GM12878 (cell line): ENCODE data around the gene ASIC3. TPM values are rescaled to one million over a fixed set of nuclear protein-coding genes. Genes with fewer than 3 reads are reported as not detected.

Experiments
- ATAC-seq: fragments of 200-7000 bp; cut with Tn5 transposase; 3 replicates; pipeline ENCODE4 v1.9.1; 2020; ENCODE audit warnings: mild to moderate bottlenecking, moderate library complexity
- BruUV-seq: library from RNA; stranded (reverse); fragments of 400-500 nt; replicated peaks from 2 replicates; lab custom pipeline; 2021; lab: Mats Ljungman, UMichigan
- CTCF ChIA-PET: fragments of 300-600 bp; sonication (Branson Sonifier 250); formaldehyde crosslinking; extraction: SDS; loops from one replicate; lab custom pipeline; 2021; ENCODE audit warnings: inconsistent platforms; lab: Yijun Ruan, JAX
- POLR2A ChIA-PET: fragments of 350-600 bp; formaldehyde crosslinking; extraction: SDS; loops from one replicate; lab custom pipeline; 2021; ENCODE audit warnings: inconsistent platforms; lab: Charles Lee
- RAD21 ChIA-PET: fragments of 300-600 bp; sonication (Branson Sonifier 250); formaldehyde crosslinking; loops from one replicate; lab custom pipeline; 2023; ENCODE audit warnings: antibody characterized with exemption; ENCODE audit not compliant: unreplicated experiment; lab: Charles Lee
- SMC1A ChIA-PET: fragments of 300-600 bp; sonication (Branson Sonifier 250); formaldehyde crosslinking; loops from one replicate; lab custom pipeline; 2023; ENCODE audit not compliant: unreplicated experiment, uncharacterized antibody; lab: Charles Lee
- DNase-seq: peaks from one replicate; pipeline ENCODE4 v3.0.0-alpha.2; 2011; ENCODE audit warnings: low read depth, low spot score
- FAIRE-seq: peaks from 3 replicates; lab custom pipeline; 2011; peaks lifted over from hg19 to GRCh38; lab: Jason Lieb, UNC
- H2AFZ ChIP-seq: 2 replicates; pipeline ENCODE4 v1.6.0; 2011; ENCODE audit warnings: low read depth, low read length, control low read depth; ENCODE audit not compliant: control insufficient read depth
- H3K27ac ChIP-seq: 2 replicates; pipeline ENCODE4 v1.5.1; 2011; ENCODE audit warnings: control low read depth; ENCODE audit not compliant: control insufficient read depth, insufficient read depth
- H3K27me3 ChIP-seq, 2 experiments: replicated peaks in 1 of 2; 2 replicates each; pipeline versions ENCODE4 v1.6.0 to v1.6.1; 2011; ENCODE audit warnings: low read length in 1 of 2; ENCODE audit not compliant: control insufficient read depth in 2 of 2, insufficient read depth in 2 of 2
- H3K36me3 ChIP-seq, 2 experiments: 2 replicates each; pipeline ENCODE4 v1.5.1; 2011; ENCODE audit warnings: low read length in 1 of 2; ENCODE audit not compliant: control insufficient read depth in 2 of 2, insufficient read depth in 2 of 2
- H3K4me1 ChIP-seq: 2 replicates; pipeline ENCODE4 v1.6.1; 2011; ENCODE audit warnings: mild to moderate bottlenecking, low read length, moderate library complexity, mixed read lengths; ENCODE audit not compliant: control insufficient read depth, insufficient read depth
- H3K4me2 ChIP-seq: 2 replicates; pipeline ENCODE4 v1.6.0; 2011; ENCODE audit warnings: control low read depth; ENCODE audit not compliant: control insufficient read depth, insufficient read depth
- H3K4me3 ChIP-seq: fragments of 200-600 bp; sonication (generic); 2 replicates; pipeline ENCODE4 v1.5.1; 2016
- H3K79me2 ChIP-seq: 2 replicates; pipeline ENCODE4 v1.6.0; 2011; ENCODE audit warnings: low read length; ENCODE audit not compliant: control insufficient read depth, insufficient read depth
- H3K9ac ChIP-seq: 2 replicates; pipeline ENCODE4 v1.8.0; 2011; ENCODE audit warnings: low read length, control low read depth, mixed read lengths; ENCODE audit not compliant: control insufficient read depth, insufficient read depth
- H3K9me3 ChIP-seq: replicated peaks from 3 replicates; pipeline ENCODE4 v1.5.1; 2011; ENCODE audit warnings: mild to moderate bottlenecking, low read length; ENCODE audit not compliant: control insufficient read depth, insufficient read depth
- H4K20me1 ChIP-seq: 2 replicates; pipeline ENCODE4 v1.6.0; 2011; ENCODE audit not compliant: control insufficient read depth, insufficient read depth
- ATF7 ChIP-seq: fragments of 450-650 bp; IDR thresholded peaks from 2 replicates; pipeline ENCODE4 v1.6.1; 2016; ENCODE audit warnings: low read depth, mild to moderate bottlenecking
- BHLHE40 ChIP-seq, 2 experiments: fragments of 450-650 bp in 1 of 2; IDR thresholded peaks; 2 replicates each; pipeline ENCODE4 v1.6.1; 2011 to 2017; ENCODE audit warnings: low read depth in 2 of 2, borderline replicate concordance in 1 of 2, improper control_type of control experiment in 1 of 2, low read length in 1 of 2, mild to moderate bottlenecking in 1 of 2
- BRCA1 ChIP-seq: IDR thresholded peaks from 2 replicates; pipeline ENCODE4 v1.6.1; 2011; ENCODE audit warnings: low read depth, low read length, improper control_type of control experiment
- CTCF ChIP-seq, 3 experiments: IDR thresholded peaks in 2 of 3; conservative IDR thresholded peaks in 1 of 3; 2 replicates each; pipeline ENCODE4 v1.5.1; 2011; ENCODE audit warnings: low read depth in 3 of 3, low read length in 3 of 3, mild to moderate bottlenecking in 3 of 3, control low read depth in 2 of 3, moderate library complexity in 2 of 3, inconsistent platforms in 1 of 3, mixed read lengths in 1 of 3; ENCODE audit not compliant: control insufficient read depth in 2 of 3, insufficient read depth in 1 of 3; ENCODE audit errors: extremely low read depth in 1 of 3
- MTA3 ChIP-seq: IDR thresholded peaks from 2 replicates; pipeline ENCODE4 v1.6.1; 2012; ENCODE audit warnings: low read length, inconsistent platforms, borderline replicate concordance
- PRDM15 ChIP-seq: fragments of 450-650 bp; formaldehyde crosslinking; IDR thresholded peaks from 2 replicates; pipeline ENCODE4 v1.4.0; 2020; ENCODE audit warnings: mild to moderate bottlenecking, moderate library complexity
- SMARCA5 ChIP-seq: fragments of 450-650 bp; IDR thresholded peaks from 2 replicates; pipeline ENCODE4 v1.6.1; 2017; ENCODE audit warnings: mild to moderate bottlenecking
- USF1 ChIP-seq: IDR thresholded peaks from 2 replicates; pipeline ENCODE4 v1.6.1; 2011; ENCODE audit warnings: borderline replicate concordance, low read depth, mild to moderate bottlenecking, moderate library complexity, mixed read lengths, low read length; ENCODE audit not compliant: insufficient read depth; ENCODE audit errors: extremely low read length
- WGBS: methylation state at CpG from one replicate; pipeline ENCODE4 v1.1.6; 2016; ENCODE audit warnings: low lambda C conversion rate; ENCODE audit not compliant: insufficient replicate concordance, insufficient coverage; ENCODE audit errors: missing lambda C conversion rate; 5-methylcytosine and 5-hydroxymethylcytosine counted together
- in situ Hi-C: fragments of 300-500 bp; cut with MboI; formaldehyde crosslinking; loops from 9 replicates; pipeline ENCODE4 v1.14.3; 2018; ENCODE audit warnings: mixed read lengths
- intact Hi-C: fragments of 100-400 bp; cut with micrococcal nuclease; formaldehyde crosslinking; loops from one replicate; pipeline ENCODE4 v1.14.2; 2022; ENCODE audit not compliant: unreplicated experiment
- polyA plus RNA-seq, 11 experiments: library from polyadenylated mRNA; depleted of rRNA in 4 of 11; unstranded in 6 of 11; stranded (reverse) in 5 of 11; fragments of >200 nt; fragmentation: Nextera tagmentation in 4 of 11; fragmentation: Illumina TruSeq in 1 of 11; extraction: Ambion mirVana in 4 of 11; extraction: Trizol in 1 of 11; gene quantifications; 1 replicate in 1 of 11; 2 replicates in 10 of 11; pipeline versions ENCODE4 v1.2.1 to v1.2.3, GENCODE V29; 2011 to 2016; ENCODE audit warnings: inconsistent platforms in 2 of 11, missing spikeins in 2 of 11, low read depth in 1 of 11
- total RNA-seq, 4 experiments: library from RNA; depleted of rRNA in 3 of 4; stranded (reverse); fragments of >200 nt in 3 of 4; fragmentation: Illumina TruSeq in 1 of 4; extraction: Trizol in 1 of 4; gene quantifications; 2 replicates each; pipeline versions ENCODE4 v1.2.1 to v1.2.3, GENCODE V29; 2013 to 2021
- TF ChIP-seq, protein P1 (sequence below): fragments of 450-650 bp; IDR thresholded peaks from 2 replicates; pipeline ENCODE4 v1.6.1; 2017; ENCODE audit warnings: antibody characterized with exemption, mild to moderate bottlenecking, moderate library complexity

ASIC3 gene
- total and polyA plus RNA-seq, 10 of the 15 experiments (the other 5 are each of a cell fraction or from before 2014, with no cell fraction given) = 0.07 to 1.0 (median 0.44) TPM; not detected in 4

DNA sequence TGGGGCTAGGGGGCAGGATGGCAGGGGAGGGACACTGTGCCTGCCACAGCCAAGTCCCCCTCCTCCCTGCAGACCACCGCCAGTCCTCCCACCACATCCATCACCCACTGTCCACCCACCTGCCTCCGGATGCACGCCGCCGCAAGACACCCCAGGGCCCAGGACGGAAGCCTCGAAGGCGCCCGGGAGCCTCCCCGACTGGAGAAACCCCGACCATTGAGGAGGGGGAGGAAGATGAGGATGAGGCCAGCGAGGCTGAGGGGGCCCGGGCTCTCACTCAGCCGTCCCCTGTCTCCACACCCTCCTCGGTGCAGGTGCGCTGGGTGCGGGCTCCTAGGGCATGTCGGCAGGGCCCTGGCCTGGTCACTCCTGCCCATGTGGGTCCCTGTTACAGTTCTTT is 16.1 kb downstream of the ASIC3 start (continued):
- TF ChIP-seq USF1 (no peak), CTCF (IDR thresholded peaks at IDR 0.05 in 2 of 3, conservative IDR thresholded peaks at IDR 0.05 in 1 of 3; ENCODE audit: control insufficient read depth in 2 of 3, extremely low read depth in 1 of 3, insufficient read depth in 1 of 3, low read depth in 3 of 3, low read length in 3 of 3) (no peak)
- TF ChIP-seq, protein P1, sequence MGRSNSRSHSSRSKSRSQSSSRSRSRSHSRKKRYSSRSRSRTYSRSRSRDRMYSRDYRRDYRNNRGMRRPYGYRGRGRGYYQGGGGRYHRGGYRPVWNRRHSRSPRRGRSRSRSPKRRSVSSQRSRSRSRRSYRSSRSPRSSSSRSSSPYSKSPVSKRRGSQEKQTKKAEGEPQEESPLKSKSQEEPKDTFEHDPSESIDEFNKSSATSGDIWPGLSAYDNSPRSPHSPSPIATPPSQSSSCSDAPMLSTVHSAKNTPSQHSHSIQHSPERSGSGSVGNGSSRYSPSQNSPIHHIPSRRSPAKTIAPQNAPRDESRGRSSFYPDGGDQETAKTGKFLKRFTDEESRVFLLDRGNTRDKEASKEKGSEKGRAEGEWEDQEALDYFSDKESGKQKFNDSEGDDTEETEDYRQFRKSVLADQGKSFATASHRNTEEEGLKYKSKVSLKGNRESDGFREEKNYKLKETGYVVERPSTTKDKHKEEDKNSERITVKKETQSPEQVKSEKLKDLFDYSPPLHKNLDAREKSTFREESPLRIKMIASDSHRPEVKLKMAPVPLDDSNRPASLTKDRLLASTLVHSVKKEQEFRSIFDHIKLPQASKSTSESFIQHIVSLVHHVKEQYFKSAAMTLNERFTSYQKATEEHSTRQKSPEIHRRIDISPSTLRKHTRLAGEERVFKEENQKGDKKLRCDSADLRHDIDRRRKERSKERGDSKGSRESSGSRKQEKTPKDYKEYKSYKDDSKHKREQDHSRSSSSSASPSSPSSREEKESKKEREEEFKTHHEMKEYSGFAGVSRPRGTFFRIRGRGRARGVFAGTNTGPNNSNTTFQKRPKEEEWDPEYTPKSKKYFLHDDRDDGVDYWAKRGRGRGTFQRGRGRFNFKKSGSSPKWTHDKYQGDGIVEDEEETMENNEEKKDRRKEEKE = no peak
- TF ChIP-seq, all 136 proteins: peak for 0

DNA sequence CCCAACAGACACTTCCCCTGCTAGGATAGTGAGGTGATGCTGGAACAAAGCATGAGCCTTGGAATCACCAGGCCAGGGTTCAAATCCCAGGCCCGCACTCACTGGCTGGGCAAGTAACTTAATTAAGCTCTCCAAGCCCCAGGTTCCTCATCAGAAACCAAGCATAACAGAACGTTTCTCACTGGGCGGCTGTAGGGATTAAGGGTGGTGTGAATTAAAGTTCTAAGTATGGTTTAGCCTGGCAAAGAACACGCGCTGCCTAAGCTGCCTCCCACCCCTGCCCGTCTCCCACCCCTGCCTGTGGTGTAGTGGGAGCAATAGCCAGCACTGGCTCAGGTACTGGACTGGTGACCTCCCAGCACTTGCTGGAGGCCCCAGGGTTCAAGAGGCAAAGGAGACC is 16.7 kb downstream of the ASIC3 start:
- RAD21 ChIA-PET = no interaction called here
- no peaks in the 10 kb centered on the region for H3K27me3 ChIP-seq
- no peak overlapping the region for H3K4me2 ChIP-seq
- H3K27ac ChIP-seq = no peak overlapping the region
- ATAC-seq = no peak
- peaks cover 7% of the 10 kb centered on the region for H3K4me1 ChIP-seq
- no peaks in the 10 kb centered on the region for H3K9me3 ChIP-seq
- intact Hi-C loops (no loop called here), in situ Hi-C loops (no loop called here)
- DNase-seq = no peak
- SMC1A ChIA-PET = no interaction called here
- CTCF ChIA-PET = no interaction called here
- no peak overlapping the region for H3K9ac ChIP-seq
- BruUV-seq = no TSS peak
- H3K79me2 ChIP-seq = peaks cover 18% of the 10 kb centered on the region
- H3K36me3 ChIP-seq = peaks cover 11 to 12% of the 10 kb centered on the region in 2 experiments; a peak in 3 of 4 replicates
- H2AFZ ChIP-seq = no peak overlapping the region
- no peak for FAIRE-seq
- WGBS = 68% methylated on average over 6 of the region's 6 CpGs
- no peak overlapping the region for H3K4me3 ChIP-seq
- POLR2A ChIA-PET = no interaction called here
- TF ChIP-seq BHLHE40 (IDR thresholded peaks at IDR 0.05; ENCODE audit: borderline replicate concordance in 1 of 2, low read depth in 2 of 2, low read length in 1 of 2) (no peak), MTA3 (no peak), SMARCA5 (no peak), ATF7 (no peak), BRCA1 (no peak), PRDM15 (no peak)
- H4K20me1 ChIP-seq = no peaks in the 10 kb centered on the region
